HCEC 1CT (cell line): ENCODE results near the gene TRPM6.
"Not testable (repeated sequence)": the region's sequence is repeated elsewhere in the genome, so short reads cannot be mapped to it uniquely, and the experiment has no call there.

Experiments
- DNase-seq: peaks from one replicate; pipeline ENCODE4 v3.0.0-alpha.2; 2017

TRPM6 gene

DNA sequence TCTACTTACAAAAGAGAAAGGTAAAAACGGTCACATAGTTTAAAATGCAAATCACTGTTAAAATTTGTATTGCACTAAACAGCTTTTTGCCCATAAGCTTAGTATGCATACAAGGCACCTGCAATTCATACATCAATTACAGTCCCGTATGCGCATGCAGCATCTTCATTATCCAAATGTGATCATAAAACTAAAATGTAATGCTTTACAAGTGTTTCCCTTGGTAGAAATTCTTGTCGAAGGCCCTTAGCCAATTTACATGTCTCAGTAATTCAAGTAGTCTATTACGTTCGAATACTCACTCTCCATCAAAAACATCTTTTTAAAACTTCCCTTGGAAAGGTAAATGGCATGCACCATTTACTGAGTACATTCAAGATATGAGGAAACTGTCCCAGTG is 32.6 kb downstream of the TRPM6 start:
- no peak for DNase-seq

DNA sequence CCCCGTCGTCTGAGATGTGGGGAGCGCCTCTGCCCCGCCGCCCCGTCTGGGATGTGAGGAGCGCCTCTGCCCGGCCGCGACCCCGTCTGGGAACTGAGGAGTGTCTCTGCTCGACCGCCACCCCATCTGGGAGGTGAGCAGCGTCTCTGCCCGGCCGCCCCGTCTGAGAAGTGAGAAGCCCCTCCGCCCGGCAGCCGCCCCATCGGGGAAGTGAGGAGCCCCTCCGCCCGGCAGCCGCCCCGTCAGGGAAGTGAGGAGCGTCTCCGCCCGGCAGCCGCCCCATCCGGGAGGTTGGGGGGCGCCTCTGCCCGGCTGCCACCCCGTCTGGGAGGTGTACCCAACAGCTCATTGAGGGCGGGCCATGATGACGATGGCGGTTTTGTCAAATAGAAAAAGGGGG is 34.7 kb downstream of the TRPM6 start:
- DNase-seq, result not testable (repeated sequence)

DNA sequence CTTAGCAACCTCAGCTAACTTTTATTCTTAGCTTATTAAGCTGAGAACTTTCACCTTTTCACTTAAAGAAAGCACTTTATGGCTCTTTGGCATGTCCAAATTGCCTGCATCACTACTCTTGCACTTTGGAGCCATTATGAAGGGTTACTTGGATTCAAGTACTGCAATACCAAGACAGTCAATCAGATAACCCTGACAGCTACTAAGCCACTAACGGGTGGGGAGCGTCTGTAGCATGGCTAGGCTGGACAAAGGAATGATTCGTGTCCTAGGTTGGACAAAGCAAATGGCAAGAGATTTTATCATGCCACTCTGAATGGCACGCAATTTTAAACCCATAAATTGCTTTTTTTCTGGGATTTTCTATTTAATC is 39.6 kb downstream of the TRPM6 start:
- DNase-seq, result no peak

DNA sequence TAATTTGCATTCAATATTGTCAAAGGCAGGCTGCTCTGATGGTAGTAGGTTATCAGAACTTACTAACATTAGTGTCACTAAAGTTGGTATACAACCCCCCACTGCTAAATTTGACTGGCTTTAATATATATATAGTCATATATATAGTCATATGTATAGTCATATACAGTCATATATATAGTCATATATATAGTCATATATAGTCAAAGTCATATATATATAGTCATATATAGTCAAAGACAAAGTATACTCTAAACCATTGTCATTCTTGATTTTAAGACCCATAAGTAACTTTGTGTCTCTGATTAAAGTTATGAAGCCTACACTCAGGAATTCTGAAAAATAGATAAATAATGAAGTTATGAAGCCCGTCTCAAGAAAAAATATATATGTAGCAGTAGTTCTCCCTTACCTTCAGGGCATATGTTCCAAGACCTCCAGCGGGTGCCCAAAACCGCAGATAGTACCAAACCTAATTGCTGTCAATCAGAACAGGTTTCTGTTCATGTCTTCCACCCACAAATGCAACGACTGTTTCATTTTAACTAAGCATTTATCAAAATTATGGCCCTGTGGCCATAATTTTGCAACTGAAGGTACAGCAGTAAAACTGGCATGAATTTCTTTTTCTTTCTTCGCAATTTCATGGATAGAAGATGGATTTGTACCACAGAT is 40.1 kb downstream of the TRPM6 start:
- DNase-seq, result no peak

DNA sequence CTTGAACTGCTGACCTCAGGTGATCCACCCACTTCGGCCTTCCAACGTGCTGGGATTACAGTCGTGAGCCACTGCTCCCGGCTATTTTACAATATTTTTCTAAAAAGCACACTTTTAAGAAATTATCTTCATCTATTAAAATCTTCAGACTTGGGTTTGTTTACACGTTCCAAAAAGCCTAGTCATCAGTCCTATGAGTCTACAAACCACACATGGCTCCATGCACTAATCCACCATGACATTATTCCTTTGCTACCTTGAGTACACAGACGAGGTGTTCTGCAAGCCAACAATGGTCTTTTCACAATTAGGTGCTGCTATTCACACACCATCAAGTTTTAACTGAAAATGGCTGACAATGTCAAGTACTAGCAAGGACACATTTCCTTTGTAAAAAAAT is 41.0 kb downstream of the TRPM6 start:
- DNase-seq, result peak; percentile 26

DNA sequence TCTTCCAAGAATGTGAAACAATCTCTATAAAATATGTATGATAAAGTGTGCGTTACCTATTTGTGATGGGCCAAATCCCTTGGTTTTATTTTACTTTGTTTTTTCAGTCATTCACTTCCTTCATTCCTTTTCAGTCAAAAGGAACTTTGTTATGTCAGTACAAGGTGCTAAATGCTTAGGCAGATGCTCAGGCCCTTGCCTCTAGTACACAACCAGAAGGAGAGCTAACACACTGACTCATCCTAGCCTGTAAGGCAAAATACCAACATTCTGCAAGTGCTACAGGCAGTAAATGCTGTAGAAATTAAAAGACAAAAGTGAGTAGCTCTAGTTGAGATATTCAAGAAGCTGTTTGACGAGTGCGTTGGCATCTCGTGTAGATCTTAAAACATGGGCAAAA is 49.4 kb downstream of the TRPM6 start:
- DNase-seq, result no peak

DNA sequence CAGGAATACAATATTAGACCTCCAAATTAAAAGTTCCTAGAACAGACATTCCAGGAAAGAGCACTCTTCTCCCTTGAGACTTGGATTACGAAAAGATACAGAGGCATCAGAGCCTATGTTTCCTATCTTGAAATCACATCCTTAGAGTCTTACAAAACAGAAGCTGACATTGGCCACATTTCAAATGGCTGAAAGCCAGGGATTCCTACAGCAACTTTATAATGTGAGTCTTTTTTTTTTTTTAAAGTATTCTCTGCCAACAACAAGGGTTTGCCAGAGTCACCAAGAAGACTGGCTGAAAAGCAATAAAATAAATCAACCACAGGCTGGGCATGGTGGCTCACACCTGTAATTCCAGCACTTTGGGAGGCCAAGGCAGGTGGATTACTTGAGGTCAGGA is 63.1 kb downstream of the TRPM6 start:
- DNase-seq, result peak; percentile 9

DNA sequence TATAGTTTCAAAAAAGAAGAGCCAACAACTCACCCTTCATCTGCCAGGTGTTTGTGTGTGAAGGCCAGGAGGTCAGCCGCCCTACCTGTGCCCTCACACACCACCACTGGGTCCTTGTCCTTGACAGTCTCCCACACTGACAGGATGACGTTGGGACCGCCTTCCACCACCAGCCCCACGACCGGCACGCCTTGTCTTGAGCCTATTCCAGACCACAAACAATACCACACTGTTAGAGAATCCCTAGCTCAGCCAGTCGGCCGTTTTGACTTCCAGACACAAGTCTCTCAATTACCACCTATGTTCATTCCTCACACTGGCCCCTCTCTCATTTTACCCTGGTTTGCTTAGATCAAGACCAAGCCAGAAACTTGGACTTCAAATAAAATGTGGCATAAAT is 66.1 kb downstream of the TRPM6 start:
- DNase-seq, result no peak

DNA sequence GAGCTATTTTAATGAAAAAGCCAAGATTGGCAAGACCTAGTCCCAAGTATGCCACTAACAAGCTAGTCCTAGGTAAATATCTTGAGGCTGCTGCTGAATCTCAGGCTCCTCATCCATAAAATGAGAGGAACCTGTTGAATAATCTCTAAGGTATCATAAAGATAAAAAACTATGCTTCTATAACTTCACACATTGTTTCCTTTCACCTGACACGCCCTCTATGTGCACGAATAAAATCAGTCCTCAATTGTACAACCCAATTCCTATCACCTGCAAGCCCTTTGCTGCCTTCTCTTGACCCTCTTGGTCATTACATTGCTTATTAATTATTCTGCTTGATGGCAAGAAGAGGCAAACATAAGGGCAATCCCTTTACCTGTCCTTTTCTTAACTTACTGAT is 69.9 kb downstream of the TRPM6 start:
- DNase-seq, result no peak

DNA sequence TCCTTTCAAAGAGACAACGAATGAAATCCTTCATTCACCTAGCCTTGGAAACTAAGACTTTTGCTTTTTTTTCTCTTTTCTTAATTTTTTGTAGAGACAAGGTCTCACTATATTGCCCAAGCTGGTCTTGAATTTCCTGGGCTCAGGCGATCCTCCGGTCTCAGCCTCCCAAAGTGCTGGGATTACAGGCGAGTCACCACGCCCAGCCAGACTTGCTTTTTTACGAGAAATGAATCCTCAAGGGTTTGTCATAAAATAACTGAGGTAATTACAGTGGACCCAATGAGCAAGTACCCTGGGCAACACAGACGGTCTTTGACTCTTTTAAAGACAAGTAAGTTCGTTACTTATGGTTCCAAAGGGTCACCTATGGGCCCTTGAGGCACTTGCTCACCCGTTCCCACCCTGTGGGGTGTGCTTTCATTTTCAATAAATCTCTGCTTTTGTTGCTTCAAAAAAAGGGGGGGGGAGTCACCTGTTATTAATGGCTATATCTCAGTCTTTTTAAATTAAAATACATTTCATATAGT is 70.4 kb downstream of the TRPM6 start:
- no peak for DNase-seq

DNA sequence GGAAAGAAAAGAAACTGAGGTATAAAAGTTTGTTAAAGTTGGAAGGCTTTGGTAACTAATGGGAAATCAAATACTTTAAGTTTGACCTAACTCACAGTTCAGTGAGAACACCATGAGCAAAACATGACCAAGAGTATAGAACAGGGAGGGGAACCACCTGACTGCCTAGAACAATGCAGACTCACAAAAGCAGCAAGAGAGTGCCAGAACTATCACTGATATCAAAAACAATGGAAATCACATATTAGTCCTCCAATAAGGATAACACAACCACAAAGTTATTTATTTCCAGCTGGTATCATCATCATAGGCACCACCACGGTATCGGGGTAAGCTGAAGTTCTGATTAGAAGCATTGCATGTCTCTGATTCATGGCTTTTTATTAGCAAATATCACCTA is 77.5 kb downstream of the TRPM6 start:
- no peak for DNase-seq

DNA sequence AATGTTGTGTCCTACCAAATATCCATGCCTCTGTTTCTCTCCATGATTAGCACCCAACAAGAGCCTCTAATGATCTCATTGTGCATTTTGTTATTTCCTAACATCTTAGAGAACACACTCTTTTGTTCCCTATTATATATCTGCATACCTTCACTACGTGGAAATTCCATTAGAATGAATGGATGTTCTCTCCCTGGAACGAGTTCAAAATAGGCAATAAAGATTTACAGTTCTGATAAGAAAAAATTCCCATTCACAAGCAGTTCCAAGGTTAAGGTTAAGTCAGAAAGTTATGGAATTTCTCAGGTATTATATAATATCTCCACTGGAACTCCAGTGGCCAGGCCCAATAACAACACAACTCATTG is 83.7 kb downstream of the TRPM6 start:
- DNase-seq, result no peak

DNA sequence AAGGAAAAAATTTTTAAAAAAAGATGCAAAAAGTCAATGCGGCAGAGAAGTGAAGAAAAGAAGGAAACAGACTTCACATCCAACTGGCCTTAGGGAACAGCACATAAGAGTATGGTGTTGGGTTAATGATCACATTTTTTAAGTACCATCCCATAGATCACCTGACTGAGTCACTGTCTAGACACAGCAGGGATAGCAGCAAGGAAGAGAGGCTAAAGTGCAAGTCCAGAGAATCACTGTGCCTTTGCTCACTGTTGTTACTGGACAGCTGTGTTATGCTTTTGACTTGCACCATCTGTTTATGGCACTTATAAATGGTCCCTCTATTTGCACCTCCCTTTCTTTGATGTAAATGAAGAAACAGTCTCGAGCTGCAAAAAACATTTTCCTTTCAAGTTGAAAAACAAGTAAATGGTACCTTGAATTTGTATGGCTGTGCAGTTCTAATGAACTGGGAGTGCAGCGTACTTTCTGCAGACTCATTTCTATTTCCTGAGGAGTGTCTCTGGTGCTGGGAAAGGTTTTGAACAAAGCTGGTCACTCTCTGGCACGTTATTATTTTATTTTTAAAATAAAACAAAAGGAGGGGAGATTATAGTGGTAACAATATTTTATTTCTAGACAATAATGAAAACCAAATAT is 84.2 kb downstream of the TRPM6 start:
- DNase-seq, result no peak

DNA sequence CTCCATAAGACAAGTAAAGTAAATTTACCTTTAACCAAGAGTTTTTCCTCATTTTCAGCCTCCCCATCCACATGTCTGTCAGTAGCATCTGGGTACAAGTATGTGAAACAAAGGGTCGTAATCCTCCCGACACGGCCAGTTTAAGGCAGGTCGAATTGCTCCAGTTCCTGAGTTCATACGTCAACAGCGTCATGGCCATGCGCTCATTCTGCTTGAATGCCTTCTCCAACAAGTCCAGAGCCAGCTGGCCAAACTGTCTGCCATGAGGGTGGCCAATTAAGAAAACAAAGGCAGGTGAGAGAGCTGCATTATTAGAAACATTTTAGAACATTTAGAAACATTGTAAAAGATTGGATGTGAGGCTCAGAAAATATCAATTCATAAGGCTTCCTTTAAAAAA is 87.5 kb downstream of the TRPM6 start:
- DNase-seq, result no peak

DNA sequence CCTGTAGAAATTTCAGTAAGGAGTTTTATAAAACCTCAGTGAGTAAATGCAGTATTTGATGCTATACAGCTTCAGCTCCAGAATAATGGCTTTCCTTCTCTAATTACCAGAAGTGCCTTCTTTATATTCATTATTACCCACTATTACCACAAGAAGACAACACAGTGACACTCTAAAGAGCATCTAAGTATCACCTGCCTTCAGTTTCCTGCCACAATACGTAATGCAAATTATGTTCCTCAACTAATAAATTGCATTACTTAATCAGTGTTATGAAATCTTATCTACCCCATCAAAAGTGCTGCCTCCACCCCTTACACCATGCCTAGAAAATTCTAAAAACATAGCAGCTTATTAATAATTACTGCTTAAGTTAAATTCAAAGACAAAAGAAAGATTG is 91.9 kb downstream of the TRPM6 start:
- no peak for DNase-seq

DNA sequence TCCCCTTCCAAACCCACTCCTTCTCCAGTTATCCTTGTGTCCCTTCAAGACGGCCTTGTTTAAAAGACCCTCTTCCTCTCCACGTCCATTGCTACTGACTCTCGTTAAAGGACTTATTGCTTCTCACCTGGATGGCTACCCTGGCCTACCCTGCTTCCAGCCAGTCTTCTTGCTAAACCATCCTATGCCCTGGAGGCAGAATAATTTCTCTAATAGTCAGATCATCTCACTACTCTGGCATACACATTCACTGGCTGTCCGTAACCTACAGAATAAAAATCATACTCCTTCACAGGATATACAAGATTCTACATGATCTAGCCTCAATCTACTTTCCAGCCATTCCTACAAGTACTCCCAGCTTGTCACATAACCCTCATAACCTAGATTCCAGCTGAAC is 92.6 kb downstream of the TRPM6 start:
- no peak for DNase-seq

DNA sequence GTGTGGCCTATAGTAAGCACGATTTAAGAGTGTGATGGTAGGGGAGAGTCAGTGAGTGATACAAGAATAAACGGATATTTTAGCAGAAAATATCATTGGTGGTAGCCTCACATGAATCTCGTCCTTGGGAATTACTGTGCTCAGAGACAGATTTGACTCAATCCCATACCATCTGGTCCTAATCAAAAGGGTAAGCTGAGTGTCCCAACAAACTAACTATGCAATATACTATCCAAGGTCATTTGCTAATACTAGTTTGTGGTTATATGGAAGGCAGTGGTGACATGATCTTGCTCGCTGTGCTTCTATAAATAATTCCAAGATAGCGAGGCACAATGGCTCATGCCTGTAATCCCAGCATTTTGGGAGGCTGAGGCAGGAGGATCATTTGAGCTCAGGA is 103.2 kb downstream of the TRPM6 start:
- peak; percentile 18 for DNase-seq

DNA sequence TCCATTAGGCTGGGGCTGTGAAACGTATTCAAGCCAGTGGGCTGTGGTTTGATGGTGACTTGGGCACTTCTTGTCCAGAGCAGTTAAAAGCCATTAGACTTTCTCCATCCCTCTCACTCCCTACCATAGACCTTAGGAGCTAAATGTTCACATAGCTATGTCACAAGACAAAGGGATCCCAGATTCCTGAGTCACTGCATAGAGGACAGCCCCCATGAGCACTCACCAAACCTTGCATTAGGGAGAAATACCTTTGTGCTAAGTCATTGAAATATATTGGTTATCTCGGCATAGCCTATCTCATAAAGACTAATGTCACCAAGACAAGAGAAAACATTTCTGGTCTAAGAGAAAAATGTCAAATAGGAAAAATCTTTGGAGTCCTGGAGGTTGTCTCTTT is 104.3 kb downstream of the TRPM6 start:
- peak; percentile 64 for DNase-seq

DNA sequence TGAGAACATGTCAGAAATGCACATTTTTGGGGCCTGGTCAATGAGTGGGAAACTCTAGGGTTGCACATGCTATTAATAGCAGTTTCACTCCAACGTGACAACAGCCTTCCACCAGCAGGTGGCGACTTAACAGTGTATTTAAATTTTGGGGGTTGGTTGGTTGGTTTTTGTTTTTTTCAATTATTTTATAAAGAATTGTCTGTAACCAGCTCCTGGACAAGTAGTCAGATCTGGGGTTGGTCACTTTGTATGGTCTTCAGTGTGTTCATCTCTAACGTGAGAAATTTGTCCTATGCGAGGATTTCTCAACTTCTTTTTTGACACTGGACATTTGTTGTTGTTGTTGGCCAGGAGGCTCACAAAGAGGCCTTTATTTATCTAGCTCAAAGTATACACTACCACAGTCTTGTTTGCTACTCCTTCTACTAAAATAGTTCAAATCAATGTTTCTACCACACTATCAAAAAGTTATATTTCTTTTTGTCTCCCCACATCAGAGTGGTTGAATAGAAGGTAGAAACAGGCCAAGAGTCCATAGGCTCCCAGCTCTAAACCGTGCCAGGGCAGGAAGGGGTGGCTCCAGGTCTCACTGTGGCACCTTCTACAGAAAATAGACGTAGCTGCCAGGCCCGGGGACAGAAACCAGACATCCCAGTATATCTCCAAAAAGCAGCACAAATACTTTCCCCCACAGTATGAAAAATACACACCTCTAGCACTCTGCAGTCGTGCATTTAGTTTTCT is 110.4 kb downstream of the TRPM6 start:
- peak; percentile 49 for DNase-seq

DNA sequence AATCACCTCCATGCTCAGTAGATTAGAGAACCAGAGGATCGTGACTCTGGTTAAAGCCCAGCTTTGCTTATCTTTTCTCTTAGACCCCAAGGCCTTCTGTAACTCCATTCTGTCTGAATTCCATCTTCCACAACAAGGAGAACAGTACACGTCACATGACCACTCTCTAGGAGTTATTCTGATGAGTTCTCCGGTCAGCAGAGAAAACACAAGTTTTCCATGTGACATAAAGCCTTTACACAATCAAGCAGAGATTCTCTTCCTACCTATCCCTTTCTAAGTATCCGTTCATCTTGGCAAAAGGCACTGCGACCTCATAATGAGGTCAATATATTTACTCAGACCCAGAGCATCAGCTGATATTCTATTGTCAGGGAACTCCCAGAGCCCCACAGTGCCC is 112.3 kb downstream of the TRPM6 start:
- no peak for DNase-seq

DNA sequence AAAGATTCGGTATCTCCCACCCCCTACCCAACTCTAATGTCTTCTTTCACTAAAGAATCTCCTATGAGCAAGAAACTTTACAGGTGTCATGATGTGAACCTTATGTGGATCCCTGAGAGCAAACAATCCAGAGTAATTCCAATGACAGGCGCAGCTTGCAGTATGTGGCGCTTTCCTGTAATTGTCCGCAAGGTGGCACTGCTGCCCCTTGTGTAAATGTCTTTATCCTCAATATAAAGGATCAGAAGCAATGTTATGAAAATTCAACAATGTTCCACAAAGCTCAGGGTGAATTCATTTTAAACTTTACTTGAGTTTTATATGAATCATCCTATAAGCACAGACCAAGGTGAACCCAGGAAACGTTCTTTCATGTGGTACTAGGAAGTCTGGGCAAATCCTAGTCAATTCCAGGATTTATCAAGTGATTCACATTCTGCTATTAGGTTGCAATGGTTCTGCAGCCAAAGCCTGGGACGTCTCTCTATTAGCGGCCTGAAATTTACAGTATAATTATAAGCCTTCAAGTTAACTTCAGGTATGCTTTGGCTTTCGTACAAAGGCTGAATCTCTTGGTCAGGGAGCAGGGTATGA is 113.7 kb downstream of the TRPM6 start:
- DNase-seq, result peak; percentile 58

DNA sequence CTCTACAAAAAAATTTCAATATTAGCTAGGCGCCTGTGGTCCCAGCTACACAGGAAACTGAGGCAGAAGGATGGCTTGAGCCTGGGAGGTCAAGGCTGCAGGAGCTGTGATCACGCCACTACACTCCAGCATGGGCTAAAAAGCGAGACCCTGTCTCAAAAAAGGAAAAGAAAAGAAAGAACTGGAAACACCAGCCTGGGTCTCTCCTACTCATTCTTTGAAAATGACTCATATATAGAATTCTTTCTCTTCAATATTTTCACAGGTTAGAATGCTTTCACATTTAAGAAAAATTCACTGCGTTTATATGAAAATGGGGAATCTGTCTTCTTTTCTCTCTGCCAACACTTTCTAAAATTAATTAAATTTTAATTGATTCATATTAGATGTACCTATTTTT is 115.6 kb downstream of the TRPM6 start:
- DNase-seq, result no peak

DNA sequence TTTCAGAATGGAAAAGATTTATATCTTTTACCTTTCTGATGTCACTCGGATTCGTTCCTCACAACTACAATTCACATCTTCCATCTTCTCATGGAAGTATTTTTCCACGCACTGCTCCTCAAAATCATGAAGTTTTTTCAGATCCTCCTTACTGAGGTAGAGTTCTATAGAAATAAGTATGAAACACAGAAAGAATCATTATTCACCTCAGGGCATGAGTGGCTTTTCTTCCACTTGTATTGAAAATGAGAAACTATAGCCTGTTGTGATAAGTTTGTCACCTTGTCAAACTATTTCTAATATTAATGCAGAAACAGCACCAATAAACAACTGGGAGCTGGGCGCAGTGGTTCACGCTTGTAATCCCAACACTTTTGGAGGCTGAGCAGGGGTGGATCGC is 116.0 kb downstream of the TRPM6 start:
- no peak for DNase-seq

DNA sequence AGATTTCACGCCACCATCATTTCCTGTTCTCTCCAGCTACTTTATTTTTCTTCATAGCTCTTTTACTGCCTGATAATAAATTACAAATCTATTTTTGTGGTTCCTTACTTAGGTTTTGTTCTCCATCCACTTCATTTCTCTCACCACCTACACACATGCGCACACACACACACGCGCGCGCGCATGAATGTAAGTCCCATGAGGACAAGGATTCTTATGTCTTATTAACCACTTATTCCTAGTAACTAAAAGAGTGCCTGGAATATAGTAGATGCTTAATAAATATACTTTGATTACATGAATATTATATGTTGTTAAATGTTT is 116.5 kb downstream of the TRPM6 start:
- no peak for DNase-seq
